GM18873 (cell line): ENCODE results near the gene OR7D4.
"Not testable (repeated sequence)": the region's sequence is repeated elsewhere in the genome, so short reads cannot be mapped to it uniquely, and the experiment has no call there.

Source experiments
- ATAC-seq: cut with Tn5 transposase; IDR thresholded peaks from one replicate; pipeline ENCODE4 v1.9.1; 2021; ENCODE audit warnings: mild to moderate bottlenecking, moderate library complexity, moderate number of reproducible peaks; ENCODE audit not compliant: unreplicated experiment, low FRiP score

Gene OR7D4

DNA sequence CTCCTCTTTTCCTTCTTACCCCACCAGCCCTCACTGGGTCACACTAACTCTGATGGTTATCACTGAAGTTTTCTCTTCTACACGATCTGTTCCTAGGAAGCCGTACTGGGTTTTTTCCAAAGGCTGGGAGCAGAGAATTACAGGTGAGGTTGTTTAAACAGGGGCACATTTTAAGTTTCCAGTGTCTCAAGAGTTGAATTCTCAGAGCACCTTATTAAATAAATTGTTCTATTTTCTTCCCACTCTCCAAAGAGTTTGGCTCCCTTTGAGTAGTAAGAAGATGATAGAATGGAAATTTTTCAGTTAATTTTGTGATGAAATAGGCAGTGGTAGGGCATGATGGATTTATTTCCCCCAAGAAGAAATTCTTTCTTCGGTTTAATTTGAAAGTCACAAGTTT, at the start of gene OR7D4:
OR7D4 (minus strand) TSS at position 101 of the 400 bp plus-strand sequence. CDS start 4,752 bp downstream, outside the sequence.
- no peak for ATAC-seq

DNA sequence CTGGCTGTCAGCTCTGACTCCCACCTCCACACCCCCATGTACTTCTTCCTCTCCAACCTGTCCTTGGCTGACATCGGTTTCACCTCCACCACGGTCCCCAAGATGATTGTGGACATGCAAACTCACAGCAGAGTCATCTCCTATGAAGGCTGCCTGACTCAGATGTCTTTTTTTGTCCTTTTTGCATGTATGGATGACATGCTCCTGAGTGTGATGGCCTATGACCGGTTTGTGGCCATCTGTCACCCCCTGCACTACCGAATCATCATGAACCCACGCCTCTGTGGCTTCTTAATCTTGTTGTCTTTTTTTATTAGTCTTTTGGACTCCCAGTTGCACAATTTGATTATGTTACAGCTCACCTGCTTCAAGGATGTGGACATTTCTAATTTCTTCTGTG, 31.8 kb upstream of the OR7D4 start:
- ATAC-seq, result no peak

DNA sequence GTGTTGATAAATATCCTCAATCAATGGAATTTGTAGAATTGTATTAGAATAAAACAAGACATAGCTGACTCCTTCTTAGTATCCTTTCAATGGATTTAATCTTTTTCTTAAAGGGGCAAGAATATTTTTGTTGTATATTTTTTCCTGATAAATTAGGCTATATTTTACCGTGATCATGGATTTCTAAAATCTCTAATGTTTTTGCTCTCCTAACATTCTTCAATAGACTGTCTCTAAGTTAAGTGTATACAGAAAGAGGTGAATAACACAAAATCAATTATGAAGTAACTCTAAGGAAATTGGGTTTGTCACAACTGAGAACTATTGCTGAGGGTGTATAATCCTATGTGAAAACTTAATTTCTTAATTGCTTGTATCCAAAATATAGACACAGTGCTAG, 31.2 kb upstream of the OR7D4 start, which contains the start of gene OR7E24:
OR7E24 (plus strand) TSS at position 301 of the 400 bp plus-strand sequence. CDS start 114 bp downstream, outside the sequence.
- no peak for ATAC-seq

DNA sequence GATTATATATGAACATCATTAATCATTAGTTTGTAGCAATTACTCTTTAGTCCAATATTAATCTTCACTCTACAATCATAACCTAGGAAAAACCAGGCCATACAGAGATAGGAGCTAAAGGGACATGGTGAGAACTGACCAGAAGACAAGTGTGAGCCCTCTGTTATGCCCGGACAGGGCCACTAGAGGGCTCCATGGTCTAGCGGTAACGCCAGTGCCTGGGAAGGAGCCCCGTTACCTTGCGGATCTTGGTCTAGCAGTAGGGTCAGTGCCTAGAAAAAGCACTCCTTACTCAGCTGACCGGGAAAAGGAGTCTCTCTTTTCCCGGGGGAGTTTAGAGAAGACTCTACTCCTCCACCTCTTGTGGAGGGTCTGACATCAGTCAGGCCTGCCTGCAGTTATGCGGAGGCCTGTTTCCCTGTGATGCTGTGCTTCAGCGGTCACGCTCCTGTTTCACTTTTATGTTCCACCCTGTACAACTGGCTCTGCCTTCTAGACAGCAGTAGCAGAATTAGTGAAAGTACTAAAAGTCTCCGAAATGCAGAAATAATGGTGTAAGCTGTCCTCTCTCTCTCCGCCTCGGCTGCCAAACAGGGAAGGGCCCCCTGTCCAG, 13.8 kb downstream of the OR7D4 start:
- no peak for ATAC-seq

DNA sequence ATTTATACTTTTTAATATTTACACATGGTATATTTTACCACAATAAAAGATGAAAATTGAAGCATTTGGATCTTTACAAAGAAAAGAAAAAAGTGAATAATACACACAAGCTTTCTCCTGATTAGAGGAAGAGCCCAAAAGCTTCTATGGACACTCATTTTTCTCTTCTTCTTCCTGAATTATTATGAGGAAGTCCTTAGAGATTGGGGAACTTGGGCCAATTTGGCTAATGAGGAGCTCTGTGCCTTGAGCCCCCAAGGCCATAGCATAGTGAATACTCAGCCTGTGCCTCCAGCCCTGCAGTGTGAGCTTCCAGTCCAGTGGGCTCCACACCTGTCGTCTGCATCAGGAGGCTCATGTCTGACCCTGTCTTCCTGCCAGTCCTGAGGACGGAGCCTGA, 21.3 kb downstream of the OR7D4 start:
- not testable (repeated sequence) for ATAC-seq

DNA sequence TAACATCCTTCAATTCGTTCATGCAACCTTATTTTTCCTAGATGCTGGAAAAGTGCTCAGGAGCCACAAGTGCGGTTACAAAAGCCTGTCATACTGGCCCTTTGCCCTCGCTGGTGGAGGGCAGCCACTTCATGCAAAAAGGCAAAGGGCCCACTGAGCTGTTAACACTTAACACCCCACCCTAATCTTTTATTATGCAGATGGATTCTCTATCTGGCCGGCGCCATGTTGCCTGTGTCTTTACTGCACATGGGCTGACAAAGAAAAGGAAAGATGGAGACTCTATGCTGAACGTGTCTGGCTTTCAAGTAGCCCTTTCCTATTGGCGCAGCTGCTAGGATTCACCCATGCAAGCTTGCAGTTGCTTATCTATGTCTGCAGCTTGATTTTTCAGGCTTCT, 29.9 kb downstream of the OR7D4 start:
- no peak for ATAC-seq

DNA sequence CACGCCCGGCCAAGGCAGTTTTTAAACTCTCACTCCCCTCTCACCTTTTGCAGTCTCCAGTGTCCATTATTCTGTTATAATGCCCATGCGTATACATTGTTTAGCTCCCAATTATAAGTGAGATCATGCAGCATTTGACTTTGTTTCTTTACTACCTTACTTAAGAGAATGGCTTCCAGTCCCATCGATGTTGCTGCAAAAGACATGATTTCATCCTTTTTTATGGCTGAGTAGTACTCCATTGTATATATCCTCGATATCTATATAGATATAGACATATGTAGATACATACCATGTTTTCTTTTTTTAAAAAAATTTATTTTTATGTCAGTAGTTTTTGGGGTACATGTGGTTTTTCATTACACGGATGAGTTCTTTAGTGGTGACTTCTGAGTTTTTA, 32.2 kb downstream of the OR7D4 start:
- ATAC-seq, result no peak

DNA sequence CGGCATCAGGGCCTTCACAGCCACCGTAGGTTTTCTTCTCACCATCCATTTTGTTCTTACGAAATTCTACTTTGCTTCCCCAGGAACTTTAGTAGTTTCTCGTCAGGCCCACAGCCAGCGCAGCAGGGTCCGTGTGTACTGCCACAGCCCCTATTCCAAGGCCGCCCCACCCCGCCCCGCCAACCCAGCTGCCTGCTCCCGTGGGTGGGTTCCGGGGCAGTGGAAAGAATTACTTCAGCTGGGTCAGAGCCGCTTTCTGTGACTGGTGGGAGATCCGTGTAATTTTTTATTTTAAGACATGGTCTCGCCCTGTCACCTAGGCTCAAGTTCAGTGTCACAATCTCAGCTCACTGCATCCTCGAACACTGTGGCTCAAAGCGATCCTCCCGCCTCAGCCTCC, 36.4 kb downstream of the OR7D4 start:
- ATAC-seq, result no peak

DNA sequence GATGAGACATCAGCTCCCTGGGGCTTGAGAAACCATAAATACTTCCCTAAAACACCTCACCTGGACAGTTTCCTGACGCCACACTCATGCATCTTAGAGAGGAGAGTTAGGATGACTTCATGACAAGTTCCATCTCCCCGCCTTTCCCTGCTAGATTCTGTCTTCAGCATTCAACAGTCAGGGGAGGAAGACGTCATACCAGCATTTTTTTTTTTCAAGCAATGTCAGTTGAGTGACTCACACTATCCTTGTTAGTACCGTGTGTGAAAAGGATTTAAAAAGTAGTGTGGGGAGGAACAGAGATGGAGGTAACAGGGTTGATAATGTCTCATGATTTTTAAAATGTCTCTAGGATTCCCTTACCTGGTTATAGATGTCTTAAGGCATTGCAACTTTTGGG, 40.5 kb downstream of the OR7D4 start, which contains the start of gene OR7D2:
OR7D2 (plus strand) TSS at position 79 of the 400 bp plus-strand sequence. CDS start 6,803 bp downstream, outside the sequence.
- ATAC-seq, result no peak

DNA sequence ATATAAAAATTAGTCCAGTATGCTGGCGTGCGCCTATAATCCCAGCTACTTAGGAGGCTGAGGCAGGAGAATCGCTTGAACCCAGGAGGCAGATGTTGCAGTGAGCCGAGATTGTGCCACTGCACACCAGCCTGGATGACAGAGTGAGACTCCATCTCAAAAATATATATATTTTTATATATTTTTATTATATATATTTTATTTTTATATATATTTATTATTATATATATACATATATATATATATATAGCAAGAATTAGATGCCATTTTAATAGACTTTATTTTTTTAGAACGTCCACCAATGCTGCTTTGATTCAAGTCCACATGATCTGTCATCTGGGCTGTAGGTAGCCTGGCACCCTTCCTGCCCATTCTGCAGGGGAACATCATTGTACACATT, 44.1 kb downstream of the OR7D4 start:
- no peak for ATAC-seq

DNA sequence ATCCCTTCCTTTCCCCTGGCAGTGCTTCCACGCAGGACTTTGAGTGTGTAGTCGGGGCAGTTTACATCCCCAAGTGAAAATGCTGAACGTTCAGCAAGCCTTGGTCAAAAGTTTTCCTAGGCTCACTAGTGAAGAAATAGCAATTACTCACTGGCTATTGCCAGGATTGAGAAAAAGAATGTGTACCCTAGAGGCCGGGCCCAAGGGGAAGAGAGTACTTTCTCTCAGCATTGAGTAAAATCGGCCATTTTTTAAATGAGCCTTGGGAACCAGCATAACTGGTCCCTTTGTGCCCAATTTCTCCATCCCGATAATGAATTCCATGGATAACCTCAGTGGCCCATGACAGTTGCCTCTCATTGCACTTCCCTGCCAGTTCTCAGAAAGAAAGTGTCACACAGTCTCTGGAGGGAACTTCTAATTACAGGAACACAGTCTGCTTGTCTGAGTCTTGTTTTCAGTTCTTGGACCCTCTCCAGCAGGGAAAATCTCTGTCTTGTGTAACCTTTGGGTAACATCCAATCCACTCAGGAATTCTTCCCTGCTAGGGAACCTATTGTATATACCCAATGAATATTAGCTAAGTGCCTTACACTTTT, 47.9 kb downstream of the OR7D4 start:
- ATAC-seq, result no peak

DNA sequence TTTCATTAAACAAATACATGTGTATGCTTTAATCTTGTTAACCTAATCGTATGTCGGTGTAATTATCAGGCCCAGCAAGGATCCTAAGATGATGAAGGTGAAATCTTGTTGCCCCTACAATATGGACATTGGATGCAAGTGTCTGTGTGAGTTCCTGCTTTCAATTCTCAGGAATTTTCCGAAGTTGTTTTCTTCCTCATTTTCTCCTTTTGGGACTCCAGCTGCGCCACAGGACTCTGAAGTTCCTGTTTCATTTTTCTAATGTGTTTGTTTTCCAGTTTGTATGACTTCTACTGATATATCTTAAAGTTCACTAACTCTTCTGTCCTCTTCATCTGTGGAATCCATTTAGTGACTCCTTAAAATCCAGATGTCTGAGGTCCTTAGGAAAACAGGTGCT, 52.5 kb downstream of the OR7D4 start:
- no peak for ATAC-seq

DNA sequence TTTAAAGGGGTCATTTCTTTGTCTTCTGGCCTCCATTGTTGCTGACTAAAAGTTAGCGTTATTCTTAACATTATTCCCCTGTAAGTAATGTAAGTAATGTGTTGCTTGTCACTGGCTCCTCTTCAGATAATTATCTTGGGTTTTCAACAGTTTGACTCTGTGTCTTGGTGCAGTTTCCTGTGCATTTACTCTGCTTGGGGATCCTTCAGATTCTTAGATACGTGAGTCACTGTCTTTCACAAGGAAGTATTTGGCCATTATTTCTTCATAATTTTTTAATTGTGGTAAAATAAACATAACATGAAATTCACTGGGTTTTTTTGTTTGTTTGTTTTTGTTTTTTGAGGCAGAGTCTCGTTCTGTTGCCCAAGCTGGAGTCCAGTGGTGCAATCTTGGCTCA, 54.1 kb downstream of the OR7D4 start:
- no peak for ATAC-seq

DNA sequence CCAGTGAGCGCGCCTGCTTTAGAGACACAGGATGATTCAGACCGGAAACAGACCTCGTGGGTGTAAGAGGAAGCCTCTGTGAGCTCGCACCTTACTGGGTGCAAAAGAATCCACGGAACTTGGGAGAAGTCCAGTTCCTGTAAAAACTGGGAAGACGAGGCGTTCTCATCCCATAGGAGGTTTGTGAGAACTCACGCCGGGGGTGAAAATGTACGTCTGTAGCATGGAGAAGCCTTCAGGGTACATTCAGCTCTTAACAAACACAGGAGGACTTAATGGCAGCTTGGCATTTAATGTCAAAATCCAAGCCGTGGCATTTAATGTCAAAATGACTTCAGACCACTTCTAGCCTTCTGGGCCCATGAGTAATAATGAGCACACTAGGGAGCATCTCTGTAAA, 58.0 kb downstream of the OR7D4 start:
- ATAC-seq, result no peak
